ENCODE results near the gene GNB1. TPM values are rescaled to one million over a fixed set of nuclear protein-coding genes. Genes with fewer than 3 reads are reported as not detected.

GNB1 gene
- total RNA-seq, 1 experiment from 2014 or later: 49.3 TPM

DNA sequence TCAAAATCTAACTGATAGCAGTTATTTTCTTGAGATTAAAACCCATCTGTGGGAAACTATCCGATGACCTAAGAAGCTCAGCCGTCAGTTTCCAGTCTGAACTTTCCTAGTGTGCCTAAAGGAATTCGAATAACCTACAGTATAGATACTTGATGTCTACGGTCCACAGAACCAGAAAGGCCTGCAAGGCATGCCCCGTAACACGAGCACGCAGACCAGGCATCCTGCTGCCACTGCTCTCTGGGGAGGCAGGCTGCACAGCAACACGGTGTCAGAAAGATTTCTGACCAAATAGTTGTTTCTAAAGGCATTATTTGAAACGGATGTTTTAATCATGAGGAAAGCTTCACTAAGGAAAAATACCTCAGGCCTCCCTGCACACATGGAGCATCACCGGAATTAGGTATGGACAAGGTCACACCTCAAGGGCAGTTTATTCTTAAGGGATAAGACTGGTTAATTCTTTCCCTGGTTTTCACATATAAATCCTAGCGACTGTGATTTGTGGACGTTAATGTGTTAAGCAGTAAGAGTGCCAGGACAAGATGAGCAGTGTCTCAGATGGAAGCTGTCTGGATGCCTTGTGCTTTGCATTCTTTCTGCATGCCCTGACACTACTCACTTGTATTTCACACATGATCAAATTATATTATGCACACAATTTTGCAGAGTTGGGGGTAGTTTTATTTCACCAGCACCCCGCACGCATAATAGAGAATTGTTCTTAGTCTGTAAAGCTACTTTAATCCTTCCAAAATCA, 63.6 kb downstream of the GNB1 start:
- DNase-seq (ENCODE audit: low read depth): no peak

DNA sequence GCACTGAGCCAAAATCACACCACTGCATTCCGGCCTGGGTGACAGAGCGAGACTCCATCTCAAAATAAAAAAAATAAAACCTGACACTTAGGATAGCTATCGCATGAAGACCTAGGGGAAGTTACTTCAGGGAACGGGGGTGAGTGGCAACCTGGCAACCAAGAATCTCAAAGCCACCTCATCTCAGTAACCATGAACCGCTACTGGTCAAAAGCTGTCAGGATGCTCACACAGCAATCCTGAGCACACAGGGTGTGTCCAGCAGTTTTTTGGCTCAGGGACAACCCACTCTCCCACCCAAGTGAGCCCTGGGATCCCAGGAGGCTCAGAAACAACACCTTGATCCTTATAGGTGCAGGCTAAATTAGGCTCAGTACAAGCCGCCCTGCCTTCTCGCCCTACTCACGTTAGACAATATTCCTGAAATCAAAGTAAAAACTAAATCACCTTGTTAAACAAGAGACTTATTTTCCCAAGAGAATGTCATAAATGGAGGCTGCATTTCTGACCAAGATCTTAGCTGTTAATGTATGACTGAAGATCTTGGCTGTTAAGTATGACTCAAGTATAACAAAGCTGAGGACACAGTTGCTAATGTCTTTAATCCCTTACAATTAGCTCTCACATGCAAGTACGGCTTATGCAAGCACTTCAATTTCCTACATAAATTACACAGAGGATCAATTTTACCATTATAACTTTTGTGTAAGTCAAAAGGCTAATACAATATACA, 64.4 kb downstream of the GNB1 start:
- DNase-seq (ENCODE audit: low read depth): no peak

DNA sequence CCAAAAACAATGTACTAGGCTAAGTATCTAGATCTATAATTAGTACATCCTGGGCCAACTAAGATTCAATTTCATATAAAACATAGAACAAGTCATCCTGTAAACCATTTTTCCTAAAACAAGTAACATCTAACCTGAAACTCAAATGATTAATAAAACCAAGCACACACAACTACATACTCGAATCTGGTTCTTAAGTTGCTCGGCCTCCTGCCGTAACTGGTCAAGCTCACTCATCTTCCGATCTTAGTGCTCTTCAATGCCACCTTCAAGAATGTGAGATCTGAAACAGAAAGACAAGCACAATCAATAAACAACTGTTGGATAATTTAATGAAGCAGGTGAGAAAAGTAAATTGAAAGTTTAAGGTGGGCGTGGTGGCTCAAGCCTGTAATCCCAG, 65.7 kb downstream of the GNB1 start:
- no peak for DNase-seq (ENCODE audit: low read depth)

DNA sequence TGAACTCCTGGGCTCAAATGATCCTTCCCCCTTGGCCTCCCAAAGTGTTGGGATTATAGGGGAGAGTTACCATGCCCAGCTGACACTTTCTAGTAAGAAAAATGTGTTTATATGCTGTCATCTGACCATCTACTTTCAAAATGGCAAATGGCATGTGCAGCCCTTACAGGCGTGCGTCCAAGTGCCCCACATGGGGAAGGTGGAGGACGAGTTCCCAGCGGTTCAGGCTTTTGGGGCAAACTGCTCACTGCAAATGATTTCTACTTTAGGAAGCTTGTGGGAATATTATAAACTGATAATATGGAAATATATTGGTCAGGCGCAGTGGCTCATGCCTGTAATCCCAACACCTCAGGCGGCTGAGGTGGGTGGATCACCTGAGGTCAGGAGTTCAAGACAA, 71.1 kb downstream of the GNB1 start:
- DNase-seq (ENCODE audit: low read depth): no peak

DNA sequence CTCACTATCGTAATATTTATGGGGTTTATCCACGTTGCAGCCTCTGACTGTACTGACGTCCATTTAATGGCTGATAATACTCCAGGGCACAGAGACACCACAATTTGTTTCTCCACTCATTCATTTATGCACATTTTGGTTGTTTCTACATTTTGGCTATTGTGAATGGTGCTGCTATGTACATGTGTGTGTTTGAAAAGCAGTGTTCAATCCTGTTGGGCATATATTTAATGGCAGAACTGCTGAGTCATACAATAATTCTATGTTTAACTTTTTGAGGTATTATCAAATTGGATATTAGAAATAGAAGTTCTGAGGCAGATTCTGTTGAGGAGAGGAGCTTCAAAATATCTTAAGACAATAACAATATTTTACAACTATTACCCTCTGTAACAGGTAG, 73.7 kb downstream of the GNB1 start:
- no peak for DNase-seq (ENCODE audit: low read depth)

DNA sequence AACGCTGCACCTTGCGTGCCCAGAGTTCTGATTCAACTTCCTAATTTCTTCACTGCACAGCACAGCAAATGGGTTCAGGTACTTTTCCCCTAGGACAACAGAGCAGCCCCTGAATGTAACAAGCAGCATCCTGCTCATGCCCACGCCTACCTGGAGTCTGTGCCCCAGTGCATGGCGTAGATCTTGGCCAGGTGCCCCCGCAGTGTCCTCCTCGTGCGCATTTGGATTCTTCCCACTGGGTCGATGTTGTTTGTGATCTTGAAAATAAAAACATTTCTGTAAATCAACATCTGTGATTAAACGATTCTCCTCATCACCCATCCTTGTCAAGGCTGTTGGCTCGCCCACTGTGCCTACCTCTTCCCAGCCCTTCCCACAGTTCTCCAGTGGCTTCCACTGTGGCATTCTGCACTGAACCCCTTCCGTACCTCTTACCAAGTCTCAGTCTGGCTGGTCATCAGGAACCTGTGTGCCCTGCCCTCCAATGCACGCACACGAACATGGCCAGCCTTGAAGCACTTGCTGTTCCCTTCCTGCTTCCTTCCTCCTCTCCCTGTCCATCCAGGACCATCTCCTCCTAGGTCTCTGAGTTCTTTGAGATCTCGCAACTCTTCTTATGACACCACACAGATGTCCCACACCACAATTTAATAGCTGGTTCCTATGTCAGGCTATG, 75.1 kb downstream of the GNB1 start:
- no peak for DNase-seq (ENCODE audit: low read depth)

DNA sequence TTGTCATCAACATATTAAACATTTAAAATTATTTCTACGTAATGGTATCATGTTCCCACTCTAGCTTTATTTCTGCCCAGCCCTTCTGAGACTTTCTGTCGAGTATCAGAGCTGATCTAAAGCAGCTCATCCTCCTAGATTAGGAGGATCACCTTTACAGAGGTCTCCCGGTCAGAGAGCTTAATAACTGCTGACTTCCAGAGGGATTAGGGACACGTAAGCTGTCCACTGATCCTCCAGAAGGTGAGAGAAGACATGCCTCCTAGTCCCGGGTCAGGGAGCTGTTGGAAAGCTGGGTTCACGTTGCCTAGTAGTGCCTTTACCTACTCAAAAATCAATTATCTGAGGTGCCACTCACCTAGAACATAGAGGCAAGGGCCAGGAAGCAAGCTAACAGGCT, 81.4 kb downstream of the GNB1 start:
- no peak for DNase-seq (ENCODE audit: low read depth)

DNA sequence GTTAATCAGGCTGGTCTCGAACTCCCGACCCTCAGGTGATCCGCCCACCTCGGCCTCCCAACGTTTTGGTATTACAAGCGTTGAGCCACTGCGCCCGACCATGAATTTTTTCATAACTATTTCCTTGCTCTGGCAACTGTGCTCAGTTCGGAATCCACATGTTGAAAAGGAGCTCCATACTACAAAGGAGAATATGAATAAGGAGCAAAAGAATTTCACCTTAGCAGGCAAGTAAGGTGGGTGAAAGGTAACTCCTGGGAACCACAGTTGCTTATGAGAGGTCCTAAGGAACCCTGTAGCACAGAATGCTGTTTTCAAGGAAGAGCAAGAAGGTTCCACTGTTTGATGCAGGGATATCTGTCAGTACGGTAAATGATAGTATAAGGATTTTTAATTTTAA, 82.7 kb downstream of the GNB1 start:
- DNase-seq (ENCODE audit: low read depth): no peak

DNA sequence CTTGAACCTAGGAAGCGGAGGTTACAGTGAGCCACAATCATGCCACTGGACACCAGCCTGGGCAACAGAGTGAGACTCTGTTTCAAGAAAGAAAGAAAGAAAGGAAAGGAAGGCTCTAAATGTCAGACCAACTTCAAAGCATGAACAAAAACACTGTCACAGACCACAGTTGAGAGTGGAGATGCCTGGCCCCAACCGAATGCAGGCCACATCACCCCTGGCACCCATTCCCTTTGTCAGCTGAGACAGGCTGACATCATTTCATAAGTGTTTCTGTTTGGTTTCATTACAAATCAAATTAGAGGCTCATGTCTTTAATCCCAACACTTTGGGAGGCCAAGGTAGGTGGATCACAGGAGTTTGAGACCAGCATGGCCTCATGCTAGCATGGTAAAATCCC, 84.0 kb downstream of the GNB1 start:
- no peak for DNase-seq (ENCODE audit: low read depth)

DNA sequence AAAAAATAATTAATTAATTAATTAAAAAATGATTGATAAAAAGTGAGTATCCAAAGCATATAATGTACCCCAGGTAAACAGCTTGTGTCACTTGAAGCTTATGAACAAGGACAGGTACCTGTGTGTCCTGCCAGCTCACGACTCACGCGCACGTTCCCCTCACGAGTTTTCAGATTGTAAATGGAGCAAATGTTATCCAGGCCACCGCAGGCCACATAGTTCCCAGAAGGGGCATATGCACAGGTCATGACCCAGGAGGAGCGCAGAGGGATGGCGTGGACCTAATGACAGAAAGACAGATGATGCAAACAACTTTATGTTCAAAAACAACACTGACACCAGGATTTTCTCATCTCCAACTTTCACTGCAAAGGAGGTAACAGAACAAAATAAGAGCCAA, 86.6 kb downstream of the GNB1 start:
- no peak for DNase-seq (ENCODE audit: low read depth)

DNA sequence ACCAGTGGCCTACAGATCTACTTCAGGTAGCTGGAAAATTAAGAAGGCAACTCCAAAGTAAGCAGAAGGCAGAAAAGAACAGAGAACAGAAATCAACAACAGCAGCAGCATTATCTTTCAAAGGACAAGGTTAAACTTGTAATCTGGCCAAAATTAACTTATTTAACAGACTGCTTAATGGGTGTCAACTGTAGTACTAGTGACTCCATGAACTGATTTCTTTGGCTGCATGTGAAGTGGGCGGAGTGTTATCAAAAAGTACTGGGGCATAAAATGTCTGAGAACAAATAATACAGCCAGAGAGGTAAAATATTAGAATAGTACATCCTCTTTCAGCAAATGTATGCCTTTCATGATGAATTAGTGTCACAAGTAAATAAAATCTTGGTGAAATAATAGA, 88.0 kb downstream of the GNB1 start:
- no peak for DNase-seq (ENCODE audit: low read depth)

DNA sequence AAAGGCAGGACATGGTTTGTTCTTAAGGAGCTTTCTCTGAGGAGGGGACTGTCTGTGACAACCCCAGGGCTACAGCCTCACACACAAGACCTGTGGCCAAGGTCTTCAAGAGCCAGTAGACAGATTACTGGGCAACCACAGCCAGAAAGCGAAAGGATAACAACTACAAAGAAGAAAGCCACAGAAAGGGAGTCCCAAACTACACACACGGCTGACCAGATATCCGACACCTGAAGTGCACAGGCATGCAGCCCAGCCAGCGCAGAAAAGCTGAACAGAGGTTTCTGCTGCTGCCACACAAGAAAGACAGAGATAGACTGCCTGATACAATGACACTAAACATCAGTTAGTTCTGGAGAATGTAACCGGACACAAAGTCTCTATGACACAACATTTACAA, 91.2 kb downstream of the GNB1 start:
- no peak for DNase-seq (ENCODE audit: low read depth)

DNA sequence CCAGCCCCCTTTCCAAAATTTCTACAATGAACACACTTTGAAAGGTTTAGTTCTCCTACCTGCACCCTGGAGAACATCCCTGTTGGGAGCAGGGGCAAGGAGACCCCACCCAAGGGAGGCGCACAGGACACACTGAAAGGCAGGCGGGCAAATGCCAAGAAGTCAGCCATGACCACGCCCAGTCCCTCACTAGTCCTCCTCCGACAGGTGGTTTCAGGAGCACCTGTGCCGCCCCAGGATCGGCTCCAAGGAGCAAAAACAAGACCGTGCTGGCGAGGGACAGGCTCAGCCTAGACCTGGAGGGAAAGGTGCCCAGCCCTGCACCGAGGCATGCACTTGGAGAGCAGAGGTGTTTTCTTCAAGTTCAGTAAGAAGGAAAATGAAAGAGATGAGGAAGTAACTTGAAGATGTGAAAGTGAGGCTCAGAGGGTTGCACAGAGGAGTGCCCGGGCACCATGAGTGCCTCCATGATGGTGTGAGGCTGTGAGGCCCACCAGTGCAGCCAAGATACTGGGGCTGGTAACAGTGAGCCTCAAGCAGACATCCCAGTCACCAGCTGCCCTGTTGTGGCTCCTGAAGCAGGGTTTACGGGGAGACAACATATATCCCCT, 93.1 kb downstream of the GNB1 start:
- DNase-seq (ENCODE audit: low read depth): no peak

DNA sequence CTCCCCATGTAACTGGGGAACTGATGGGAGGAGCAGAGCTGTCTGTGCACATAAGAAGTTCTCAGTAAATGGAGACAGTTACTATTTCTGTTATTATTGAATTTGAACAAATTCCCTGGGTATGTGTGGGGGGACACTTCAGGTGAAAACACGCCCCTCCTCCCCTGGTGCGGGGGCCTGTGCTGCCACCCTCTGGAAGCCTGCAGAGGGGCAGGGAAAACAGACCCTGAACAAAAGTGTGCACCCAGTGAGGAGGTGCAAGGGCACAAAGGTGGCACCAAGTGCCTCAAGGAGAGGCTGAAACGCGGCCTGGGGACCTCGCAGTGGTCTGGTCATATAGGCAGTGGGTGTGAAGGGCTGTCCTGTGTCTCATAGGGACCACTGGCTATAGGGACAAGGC, 94.4 kb downstream of the GNB1 start:
- DNase-seq (ENCODE audit: low read depth): no peak

DNA sequence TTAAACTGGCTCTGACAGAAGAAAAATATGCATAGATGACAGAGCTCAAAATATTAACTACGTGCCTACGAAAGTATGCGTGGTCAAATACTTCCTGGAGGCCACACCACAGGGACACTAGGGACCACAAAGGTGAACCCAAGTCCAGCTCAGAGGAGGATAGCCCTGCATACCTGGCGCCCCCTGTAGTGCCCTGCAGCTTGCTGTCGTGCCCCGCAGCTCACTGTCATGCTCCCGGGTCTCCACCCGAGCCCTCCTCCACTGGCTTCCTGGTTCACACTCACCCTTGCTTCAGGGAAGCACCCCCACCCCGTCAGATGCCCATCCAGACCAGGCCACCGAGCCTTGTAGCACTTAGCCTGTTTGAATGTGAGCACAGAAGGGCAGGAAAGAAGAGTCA, 95.9 kb downstream of the GNB1 start:
- DNase-seq (ENCODE audit: low read depth): no peak

DNA sequence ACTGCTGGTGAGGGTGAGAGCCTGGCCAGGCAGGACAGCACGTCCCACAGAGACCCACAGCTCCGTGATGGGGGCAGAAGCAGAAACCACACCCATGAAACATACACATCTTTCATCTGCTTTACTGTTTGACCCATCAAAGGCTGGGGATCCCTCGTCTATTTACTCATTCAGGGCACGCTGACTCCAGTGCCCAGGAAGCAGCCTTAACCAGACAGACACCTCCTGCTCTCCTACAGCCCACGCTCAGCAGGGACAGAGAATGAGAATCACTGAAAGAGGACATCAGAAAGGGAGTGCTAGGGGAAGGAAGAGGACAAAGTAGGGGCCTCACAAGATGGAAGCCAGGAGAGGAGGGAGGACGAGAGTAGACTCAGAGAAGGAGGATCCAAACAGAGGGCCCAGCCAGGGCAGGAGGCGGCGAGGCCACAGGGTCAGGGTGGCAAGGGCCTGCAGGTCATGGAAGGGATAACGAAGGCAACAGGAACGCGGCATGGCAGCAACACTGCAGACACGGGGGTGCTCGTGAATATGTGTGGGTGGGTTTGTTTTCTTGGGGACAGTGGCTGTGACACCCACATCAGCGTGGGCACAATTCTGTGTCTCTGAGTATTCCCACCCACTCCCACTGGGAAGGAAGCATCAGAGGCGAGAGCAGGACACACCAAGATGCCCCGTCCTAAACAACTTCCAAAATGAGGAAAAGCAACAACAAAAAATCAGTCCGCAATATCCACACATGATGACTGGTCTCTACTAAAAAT, 97.2 kb downstream of the GNB1 start:
- no peak for DNase-seq (ENCODE audit: low read depth)

DNA sequence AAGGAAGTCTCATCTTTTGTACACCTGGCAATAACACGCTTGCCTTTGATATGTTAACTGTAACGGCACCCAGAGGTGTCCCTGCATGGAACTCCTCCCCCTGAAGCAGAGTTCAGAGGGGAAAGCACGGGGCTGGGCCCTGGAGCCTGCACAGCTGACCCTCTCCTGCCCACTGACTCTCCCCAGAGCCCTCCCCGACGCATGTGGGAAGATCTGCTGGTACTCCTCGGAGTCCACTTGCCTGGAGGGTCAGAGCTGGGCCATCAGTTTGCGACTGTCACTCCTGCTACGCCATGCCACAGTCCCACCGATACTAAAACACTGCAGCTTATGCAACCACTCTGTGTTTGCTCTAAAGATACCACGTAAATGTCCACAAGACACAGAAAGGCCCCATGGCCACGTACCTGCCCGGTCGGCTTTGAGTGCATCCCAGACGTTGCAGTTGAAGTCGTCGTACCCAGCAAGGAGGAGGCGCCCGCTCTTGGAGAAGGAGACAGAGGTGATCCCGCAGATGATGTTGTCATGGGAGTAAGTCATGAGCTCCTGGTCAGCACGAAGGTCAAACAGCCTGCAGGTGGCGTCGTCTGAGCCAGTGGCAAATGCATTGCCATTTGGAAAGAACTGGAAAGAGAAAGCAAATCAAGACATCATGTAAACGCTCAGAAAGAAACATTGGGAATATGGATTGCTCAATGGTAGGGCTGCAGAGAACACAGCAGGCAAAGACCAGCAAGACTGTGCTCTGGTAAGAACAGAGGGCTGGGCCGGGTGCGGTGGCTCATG, 102.0 kb downstream of the GNB1 start:
- no peak for DNase-seq (ENCODE audit: low read depth)

DNA sequence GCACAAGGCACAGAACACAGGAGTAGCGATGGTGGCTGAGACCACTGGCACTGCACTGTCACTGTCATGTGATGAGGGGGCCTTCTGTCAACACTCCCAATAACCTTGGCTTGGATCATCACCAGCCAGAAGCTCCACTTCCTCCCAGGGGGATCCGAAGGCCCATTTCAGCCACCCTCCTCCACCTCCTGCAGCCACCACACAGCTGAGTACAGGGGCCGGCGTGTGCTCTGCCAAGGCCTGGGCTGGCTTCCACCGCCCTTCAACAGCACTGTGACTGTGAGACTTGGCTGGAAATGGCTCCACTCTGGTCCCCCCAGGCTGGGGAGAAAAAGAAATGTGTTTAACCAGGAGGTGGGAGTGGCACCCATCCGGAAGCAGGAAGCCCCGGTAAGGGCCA, 102.8 kb downstream of the GNB1 start:
- no peak for DNase-seq (ENCODE audit: low read depth)

DNA sequence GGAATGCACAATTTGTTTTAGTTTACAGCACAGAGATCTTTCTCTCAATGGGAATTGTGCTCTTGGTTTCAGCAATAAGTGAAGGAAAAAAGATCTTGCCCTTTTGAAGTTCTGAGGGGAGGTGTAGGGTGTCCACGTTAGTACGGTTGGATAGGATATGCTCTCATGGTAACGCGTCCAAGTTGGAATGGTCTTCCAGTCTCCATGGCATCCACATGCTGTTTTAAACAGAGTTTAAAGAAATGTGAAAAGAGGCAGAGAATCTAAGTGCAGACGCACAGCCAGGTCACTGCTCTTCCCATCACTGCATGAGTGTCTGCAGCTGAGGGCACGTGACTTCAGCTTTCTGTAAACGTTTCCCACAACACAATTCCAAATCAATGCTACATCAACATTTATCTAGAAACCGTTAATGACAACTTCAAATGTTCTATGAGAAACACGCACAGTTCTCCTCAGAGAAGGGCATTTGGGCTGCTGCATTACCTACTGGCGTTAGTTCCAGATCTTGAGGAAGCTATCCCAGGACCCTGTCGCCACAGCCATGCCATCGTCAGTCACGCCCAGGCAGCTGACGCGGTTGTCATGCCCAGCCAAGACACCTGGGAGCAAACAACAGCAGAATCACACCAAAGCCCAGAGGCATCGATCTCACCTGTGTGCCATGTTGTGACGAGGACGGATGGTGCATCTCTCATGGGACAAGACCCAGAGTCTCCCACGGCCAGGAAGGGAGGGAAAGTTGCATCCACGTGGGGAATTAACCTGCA, 103.9 kb downstream of the GNB1 start:
- DNase-seq (ENCODE audit: low read depth): no peak

DNA sequence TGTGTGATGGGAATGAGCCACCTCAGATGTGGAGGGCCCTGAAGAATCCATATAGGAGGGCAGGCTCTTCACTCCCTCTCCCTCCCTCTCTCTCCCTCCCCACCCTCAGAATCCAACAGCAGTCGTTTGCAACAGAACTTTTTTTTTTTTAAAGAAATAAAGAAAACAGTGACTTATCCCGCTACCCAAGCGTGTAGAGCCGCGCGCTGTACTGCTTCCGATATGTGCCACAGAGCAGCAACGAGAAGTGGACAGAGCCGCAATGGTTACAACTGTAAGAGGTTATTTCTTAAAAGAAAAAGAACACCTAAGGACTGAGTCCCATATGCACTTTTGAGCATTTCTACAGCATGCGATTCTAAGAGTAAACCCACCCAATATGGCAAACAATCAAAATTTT, 105.2 kb downstream of the GNB1 start:
- DNase-seq (ENCODE audit: low read depth): no peak

All from Daoy (cell line).